Mesenchymal stem cell (in vitro differentiated cells and primary cell): ENCODE results near the gene GPC3.

Experiments
- DNase-seq: peaks from one replicate; pipeline ENCODE4 v3.0.0-alpha.2; 2013
- H2AFZ ChIP-seq: one replicate; pipeline ENCODE4 v1.6.1; 2013; ENCODE audit warnings: low read depth, mild to moderate bottlenecking, control low read depth, inconsistent platforms, low read length, moderate library complexity
- H2AK5ac ChIP-seq: 2 replicates; pipeline ENCODE4 v1.6.1; 2013; ENCODE audit warnings: low read length, moderate library complexity, mild to moderate bottlenecking, inconsistent platforms; ENCODE audit not compliant: severe bottlenecking
- H2BK120ac ChIP-seq: one replicate; pipeline ENCODE4 v1.6.1; 2013; ENCODE audit warnings: low read depth, mild to moderate bottlenecking, inconsistent platforms, low read length, moderate library complexity
- H2BK12ac ChIP-seq, 2 experiments: one replicate each; pipeline ENCODE4 v1.6.1; 2013; ENCODE audit warnings: inconsistent platforms in 2 of 2, low read length in 2 of 2, mild to moderate bottlenecking in 2 of 2, moderate library complexity in 2 of 2, control low read depth in 1 of 2
- H2BK15ac ChIP-seq: one replicate; pipeline ENCODE4 v1.6.1; 2013; ENCODE audit warnings: mild to moderate bottlenecking, low read depth, inconsistent platforms; ENCODE audit not compliant: poor library complexity, severe bottlenecking
- H2BK5ac ChIP-seq: 2 replicates; pipeline ENCODE4 v1.6.1; 2013; ENCODE audit warnings: low read depth, mild to moderate bottlenecking, low read length, control low read depth, inconsistent platforms; ENCODE audit not compliant: poor library complexity, severe bottlenecking
- H3K14ac ChIP-seq, 2 experiments: one replicate each; pipeline ENCODE4 v1.6.1; 2013; ENCODE audit warnings: inconsistent platforms in 2 of 2, low read length in 2 of 2, control low read depth in 1 of 2, mild to moderate bottlenecking in 1 of 2, moderate library complexity in 1 of 2
- H3K18ac ChIP-seq, 2 experiments: one replicate each; pipeline ENCODE4 v1.6.1; 2013; ENCODE audit warnings: inconsistent platforms in 2 of 2, low read length in 2 of 2, control low read depth in 1 of 2, low read depth in 1 of 2, mild to moderate bottlenecking in 1 of 2
- H3K23ac ChIP-seq, 2 experiments: one replicate each; pipeline ENCODE4 v1.6.1; 2013; ENCODE audit warnings: inconsistent platforms in 2 of 2, low read length in 2 of 2, mild to moderate bottlenecking in 2 of 2, moderate library complexity in 2 of 2, control low read depth in 1 of 2
- H3K27ac ChIP-seq: 2 replicates; pipeline ENCODE4 v1.5.1; 2013; ENCODE audit warnings: mild to moderate bottlenecking, moderate library complexity, low read length, control low read depth, inconsistent platforms; ENCODE audit not compliant: poor library complexity, severe bottlenecking
- H3K27me3 ChIP-seq, 2 experiments: 2 replicates each; pipeline versions ENCODE4 v1.6.1 to v1.7.0; 2013; ENCODE audit warnings: low read length in 2 of 2, mild to moderate bottlenecking in 2 of 2, moderate library complexity in 2 of 2, control low read depth in 1 of 2, inconsistent platforms in 1 of 2; ENCODE audit not compliant: control insufficient read depth in 1 of 2, insufficient read depth in 1 of 2
- H3K36me3 ChIP-seq, 2 experiments: 2 replicates each; pipeline versions ENCODE4 v1.6.1 to v1.7.0; 2013; ENCODE audit warnings: low read length in 2 of 2, control low read depth in 1 of 2, inconsistent platforms in 1 of 2, low read depth in 1 of 2, mild to moderate bottlenecking in 1 of 2; ENCODE audit not compliant: insufficient read depth in 2 of 2, control insufficient read depth in 1 of 2
- H3K4ac ChIP-seq, 2 experiments: one replicate each; pipeline ENCODE4 v1.6.1; 2013; ENCODE audit warnings: inconsistent platforms in 2 of 2, low read length in 2 of 2, mild to moderate bottlenecking in 2 of 2, moderate library complexity in 2 of 2, control low read depth in 1 of 2, low read depth in 1 of 2
- H3K4me1 ChIP-seq: 2 replicates; pipeline ENCODE4 v1.6.1; 2013; ENCODE audit warnings: low read depth, low read length, control low read depth; ENCODE audit not compliant: control insufficient read depth, insufficient read depth
- H3K4me2 ChIP-seq: 2 replicates; pipeline ENCODE4 v1.6.1; 2013; ENCODE audit warnings: low read length, mild to moderate bottlenecking, inconsistent platforms; ENCODE audit not compliant: poor library complexity, severe bottlenecking
- H3K4me3 ChIP-seq, 2 experiments: 2 replicates each; pipeline versions ENCODE4 v1.5.1 to v1.7.0; 2013; ENCODE audit warnings: low read length in 2 of 2, mild to moderate bottlenecking in 2 of 2, control low read depth in 1 of 2, low read depth in 1 of 2; ENCODE audit not compliant: insufficient read depth in 1 of 2
- H3K79me1 ChIP-seq: replicated peaks from 2 replicates; pipeline ENCODE4 v1.6.1; 2013; ENCODE audit warnings: mild to moderate bottlenecking, control low read depth, low read length, inconsistent platforms; ENCODE audit not compliant: poor library complexity, severe bottlenecking
- H3K9ac ChIP-seq: 2 replicates; pipeline ENCODE4 v1.7.0; 2013; ENCODE audit warnings: mild to moderate bottlenecking, low read length, moderate library complexity
- H3K9me3 ChIP-seq: 2 replicates; pipeline ENCODE4 v1.7.0; 2013; ENCODE audit warnings: mild to moderate bottlenecking, low read length; ENCODE audit not compliant: control insufficient read depth
- H4K8ac ChIP-seq: one replicate; pipeline ENCODE4 v1.6.1; 2013; ENCODE audit warnings: inconsistent platforms, mild to moderate bottlenecking, low read length, moderate library complexity
- H4K91ac ChIP-seq: one replicate; pipeline ENCODE4 v1.6.1; 2013; ENCODE audit warnings: mild to moderate bottlenecking, low read length, inconsistent platforms
- WGBS: methylation state at CpG from one replicate; pipeline ENCODE4 v1.1.7; 2013; ENCODE audit warnings: mixed read lengths; 5-methylcytosine and 5-hydroxymethylcytosine counted together

The GPC3 gene

DNA sequence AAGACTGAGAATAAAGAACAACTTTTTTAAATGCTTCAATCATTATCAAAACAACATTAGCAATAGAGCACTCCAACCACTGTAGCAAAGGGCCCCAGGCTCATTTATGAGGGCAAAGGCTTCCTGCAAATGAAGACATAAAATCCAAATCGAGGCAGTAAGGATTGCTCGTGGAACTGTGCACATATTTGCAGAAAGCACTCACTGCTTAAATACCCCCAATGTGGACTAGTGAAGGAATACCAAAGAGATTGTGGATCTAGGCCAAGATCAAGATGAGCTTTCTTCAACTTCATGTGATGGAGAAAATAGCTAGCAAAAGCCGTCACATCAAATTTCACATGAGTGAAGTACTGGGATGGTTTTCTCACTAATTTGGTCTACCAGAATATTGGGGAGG lies 35.2 kb downstream of the GPC3 start:
- Histone ChIP-seq H3K4me3 (no peak overlapping the region), H3K4ac (no peak overlapping the region), H2BK120ac (no peak overlapping the region), H3K18ac (no peak overlapping the region), H2BK12ac (no peak overlapping the region), H3K36me3 (no peaks in the 10 kb centered on the region), H3K14ac (no peak overlapping the region), H4K8ac (no peak overlapping the region), H3K9me3 (peaks cover 5% of the 10 kb centered on the region), H2AFZ (no peak overlapping the region), H3K4me2 (no peak overlapping the region), H2AK5ac (no peak overlapping the region), H3K27ac (no peak overlapping the region), H3K23ac (no peak overlapping the region), H3K79me1 (no peaks in the 10 kb centered on the region), H3K9ac (no peak overlapping the region), H3K4me1 (no peaks in the 10 kb centered on the region), H2BK5ac (no peak overlapping the region), H2BK15ac (no peak overlapping the region), H4K91ac (no peak overlapping the region), H3K27me3 (peaks cover 0 to 8% of the 10 kb centered on the region in 2 experiments)
- DNase-seq = no peak
- 100% methylated on average over 1 of the region's 3 CpGs for WGBS

DNA sequence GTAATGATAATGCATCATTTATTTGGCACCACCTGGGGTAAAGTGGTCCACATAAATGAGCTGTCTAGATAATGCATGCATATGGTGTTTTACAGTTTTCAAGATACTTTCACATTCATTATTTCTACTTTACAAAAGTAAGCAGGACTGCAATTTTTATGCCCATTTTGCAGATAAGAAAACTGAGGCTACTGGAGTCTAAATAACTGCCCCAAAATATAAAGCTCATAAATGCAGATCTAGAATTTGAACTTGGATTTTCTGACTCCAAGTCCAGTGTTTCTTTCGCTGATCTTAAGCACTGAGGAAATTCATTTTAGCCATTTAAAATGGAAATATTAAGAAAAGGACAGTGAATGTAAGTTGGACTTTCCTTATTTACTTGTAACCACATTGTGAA lies 36.5 kb downstream of the GPC3 start:
- Histone ChIP-seq H3K27ac (no peak overlapping the region), H3K23ac (no peak overlapping the region), H2AK5ac (no peak overlapping the region), H3K4me3 (no peak overlapping the region), H3K79me1 (no peaks in the 10 kb centered on the region), H3K27me3 (peaks cover 0 to 8% of the 10 kb centered on the region in 2 experiments), H2AFZ (no peak overlapping the region), H3K14ac (no peak overlapping the region), H3K9me3 (peaks cover 5% of the 10 kb centered on the region), H3K4me1 (no peaks in the 10 kb centered on the region), H2BK15ac (no peak overlapping the region), H4K91ac (no peak overlapping the region), H3K9ac (no peak overlapping the region), H3K18ac (no peak overlapping the region), H2BK5ac (no peak overlapping the region), H2BK120ac (no peak overlapping the region), H4K8ac (no peak overlapping the region), H3K36me3 (no peaks in the 10 kb centered on the region), H3K4ac (no peak overlapping the region), H2BK12ac (no peak overlapping the region), H3K4me2 (no peak overlapping the region)
- DNase-seq = no peak
- WGBS = no CpG with 5 or more reads among the region's 1 CpG

DNA sequence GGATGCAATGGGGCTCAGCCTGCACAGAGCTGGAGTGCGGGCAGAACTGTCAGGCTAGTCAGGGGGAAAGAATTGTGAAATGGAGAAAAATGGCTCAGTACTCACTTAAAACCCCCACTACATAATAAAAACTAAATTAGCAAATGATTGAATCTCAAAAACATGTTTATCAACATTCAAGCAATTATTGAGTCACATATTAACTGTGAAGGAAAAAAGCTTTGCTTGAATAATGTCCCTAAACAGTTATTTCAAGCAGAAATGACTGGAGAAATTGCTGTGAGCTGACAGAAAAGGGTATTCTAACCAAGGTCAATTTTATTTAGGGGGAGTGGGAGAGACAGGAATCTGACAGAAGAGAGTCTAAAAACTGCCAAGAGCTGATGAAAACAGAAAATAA lies 37.4 kb downstream of the GPC3 start:
- WGBS = no CpG with 5 or more reads among the region's 1 CpG
- no peak overlapping the region for H2BK5ac ChIP-seq
- no peak overlapping the region for H3K4me2 ChIP-seq

DNA sequence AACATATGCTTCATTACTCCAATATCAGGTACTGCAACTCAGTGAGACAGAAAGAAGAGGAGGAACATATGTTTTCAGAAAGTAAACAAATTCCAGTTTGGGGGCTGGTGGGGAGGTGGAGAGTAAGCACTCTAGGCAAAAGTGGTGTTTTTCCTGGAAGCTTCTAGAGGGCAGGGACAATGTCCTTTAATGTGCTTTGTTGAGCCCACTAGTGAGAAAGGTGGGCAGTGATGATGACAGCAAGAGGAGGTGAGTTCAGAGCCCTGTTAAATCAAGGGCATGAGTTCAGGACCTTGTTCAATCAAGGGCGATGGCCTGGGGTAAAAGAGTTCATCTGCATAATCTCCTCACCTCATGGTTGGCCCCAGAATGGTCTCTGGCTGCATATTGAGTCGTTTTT lies 38.4 kb downstream of the GPC3 start:
- Histone ChIP-seq H3K9ac (no peak overlapping the region), H3K36me3 (no peaks in the 10 kb centered on the region), H2AFZ (no peak overlapping the region), H2BK120ac (no peak overlapping the region), H3K23ac (no peak overlapping the region), H3K79me1 (no peaks in the 10 kb centered on the region), H3K9me3 (no peaks in the 10 kb centered on the region), H3K27ac (no peak overlapping the region), H3K27me3 (peaks cover 0 to 15% of the 10 kb centered on the region in 2 experiments), H2AK5ac (no peak overlapping the region), H4K8ac (no peak overlapping the region), H3K14ac (no peak overlapping the region), H3K4me2 (no peak overlapping the region), H4K91ac (no peak overlapping the region), H3K18ac (no peak overlapping the region), H2BK5ac (no peak overlapping the region), H3K4ac (no peak overlapping the region), H3K4me3 (no peak overlapping the region), H2BK15ac (no peak overlapping the region), H3K4me1 (no peaks in the 10 kb centered on the region), H2BK12ac (no peak overlapping the region)
- WGBS = 60% methylated on average over 2 of the region's 2 CpGs
- DNase-seq = no peak

More for the DNA sequence above, 37.4 kb downstream of the GPC3 start:
- H3K4ac ChIP-seq = no peak overlapping the region
- no peak overlapping the region for H3K18ac ChIP-seq
- no peak overlapping the region for H3K9ac ChIP-seq
- H2AFZ ChIP-seq = no peak overlapping the region
- peaks cover 0 to 15% of the 10 kb centered on the region in 2 experiments for H3K27me3 ChIP-seq
- no peak overlapping the region for H2BK120ac ChIP-seq
- no peak overlapping the region for H4K8ac ChIP-seq
- no peaks in the 10 kb centered on the region for H3K4me1 ChIP-seq
- H3K36me3 ChIP-seq = no peaks in the 10 kb centered on the region
- no peak overlapping the region for H2BK12ac ChIP-seq
- H3K14ac ChIP-seq = no peak overlapping the region
- no peak overlapping the region for H2AK5ac ChIP-seq
- no peaks in the 10 kb centered on the region for H3K79me1 ChIP-seq
- DNase-seq = no peak
- no peak overlapping the region for H3K23ac ChIP-seq
- H3K9me3 ChIP-seq = no peaks in the 10 kb centered on the region
- H2BK15ac ChIP-seq = no peak overlapping the region
- H3K27ac ChIP-seq = no peak overlapping the region
- H4K91ac ChIP-seq = no peak overlapping the region
- H3K4me3 ChIP-seq = no peak overlapping the region
